Smooth muscle cell (in vitro differentiated cells): ENCODE results near the gene MAP3K6. TPM values are rescaled to one million over a fixed set of nuclear protein-coding genes. Genes with fewer than 3 reads are reported as not detected.
A peak's percentile ranks its signal among the peaks of the same experiment; 100 is the strongest.
"Not testable (repeated sequence)": the region's sequence is repeated elsewhere in the genome, so short reads cannot be mapped to it uniquely, and the experiment has no call there.

Experiments
- DNase-seq: peaks from one replicate; lab custom pipeline; 2025; ENCODE audit not compliant: unreplicated experiment; lab: John Stamatoyannopoulos, UW
- H2AFZ ChIP-seq: fragments of 200-600 bp; sonication (generic); 2 replicates; pipeline ENCODE4 v1.6.0; 2016; ENCODE audit warnings: antibody characterized with exemption, low read depth, mild to moderate bottlenecking
- H3F3A ChIP-seq: fragments of 200-600 bp; sonication (generic); 2 replicates; pipeline ENCODE4 v1.6.0; 2017; ENCODE audit warnings: antibody characterized with exemption, low read depth
- H3K27ac ChIP-seq: fragments of 200-600 bp; sonication (generic); 2 replicates; pipeline ENCODE4 v1.5.1; 2016; ENCODE audit warnings: low read depth, mild to moderate bottlenecking
- H3K27me3 ChIP-seq: fragments of 200-600 bp; sonication (generic); 2 replicates; pipeline ENCODE4 v1.6.1; 2016; ENCODE audit warnings: low read depth, mild to moderate bottlenecking
- H3K36me3 ChIP-seq: fragments of 200-600 bp; sonication (generic); 2 replicates; pipeline ENCODE4 v1.5.1; 2016; ENCODE audit warnings: low read depth
- H3K4me1 ChIP-seq: fragments of 200-600 bp; sonication (generic); 2 replicates; pipeline ENCODE4 v1.5.1; 2016; ENCODE audit warnings: low read depth
- H3K4me2 ChIP-seq: fragments of 200-600 bp; sonication (generic); 2 replicates; pipeline ENCODE4 v1.6.0; 2016; ENCODE audit warnings: mild to moderate bottlenecking
- H3K4me3 ChIP-seq: fragments of 200-600 bp; sonication (generic); 2 replicates; pipeline ENCODE4 v1.5.1; 2016; ENCODE audit warnings: mild to moderate bottlenecking
- H3K79me2 ChIP-seq: fragments of 200-600 bp; sonication (generic); 2 replicates; pipeline ENCODE4 v1.6.0; 2016; ENCODE audit warnings: low read depth, mild to moderate bottlenecking
- H3K9ac ChIP-seq: fragments of 200-600 bp; sonication (generic); 2 replicates; pipeline ENCODE4 v1.6.0; 2016; ENCODE audit warnings: low read depth
- H3K9me3 ChIP-seq: fragments of 200-600 bp; sonication (generic); replicated peaks from 2 replicates; pipeline ENCODE4 v1.5.1; 2016; ENCODE audit warnings: low read depth
- H4K20me1 ChIP-seq: fragments of 200-600 bp; sonication (generic); 2 replicates; pipeline ENCODE4 v1.6.0; 2016; ENCODE audit warnings: low read depth
- CTCF ChIP-seq: fragments of 200-600 bp; sonication (generic); IDR thresholded peaks from 2 replicates; pipeline ENCODE4 v1.5.1; 2017; ENCODE audit warnings: borderline replicate concordance, mild to moderate bottlenecking, antibody characterized with exemption; ENCODE audit not compliant: insufficient read depth, poor library complexity, severe bottlenecking
- WGBS: methylation state at CpG from one replicate; pipeline ENCODE4 v1.1.7; 2016; ENCODE audit warnings: low lambda C conversion rate; 5-methylcytosine and 5-hydroxymethylcytosine counted together
- polyA plus RNA-seq: library from polyadenylated mRNA; unstranded; fragments of >200 nt; fragmentation: Nextera tagmentation; extraction: Ambion mirVana; gene quantifications from 2 replicates; pipeline ENCODE4 v1.2.1, GENCODE V29; 2016
- total RNA-seq: library from RNA; depleted of rRNA; stranded (reverse); fragments of >200 nt; gene quantifications from 2 replicates; pipeline ENCODE4 v1.2.3, GENCODE V29; 2014

MAP3K6 gene
- total and polyA plus RNA-seq, 2 experiments from 2014 or later, result 14.1 to 29.0 TPM

- no peaks in the 10 kb centered on the region for H3K9me3 ChIP-seq
- no peaks in the 10 kb centered on the region for H4K20me1 ChIP-seq
- no peak overlapping the region for H3K9ac ChIP-seq
- no peak overlapping the region for H2AFZ ChIP-seq
- peaks cover 12% of the 10 kb centered on the region for H3K36me3 ChIP-seq
- 93% methylated on average over 4 of the region's 4 CpGs for WGBS
- TF ChIP-seq CTCF, result no peak
- no peaks in the 10 kb centered on the region for H3K4me1 ChIP-seq
- DNase-seq, result no peak
- H3K79me2 ChIP-seq, result peaks cover 6% of the 10 kb centered on the region
- H3F3A ChIP-seq, result no peaks in the 10 kb centered on the region
- H3K27ac ChIP-seq, result no peak overlapping the region
- H3K4me2 ChIP-seq, result no peak overlapping the region
- no peak overlapping the region for H3K4me3 ChIP-seq
- H3K27me3 ChIP-seq, result no peaks in the 10 kb centered on the region
These were observed 45.7 kb upstream of the MAP3K6 start for GRCh38 chr1:27412502-27412901.

- H3K27me3 ChIP-seq, result no peaks in the 10 kb centered on the region
- no peak for DNase-seq
- peaks cover 13% of the 10 kb centered on the region for H3K4me1 ChIP-seq
- H3F3A ChIP-seq, result peaks cover 3% of the 10 kb centered on the region
- H3K79me2 ChIP-seq, result peaks cover 3% of the 10 kb centered on the region
- H4K20me1 ChIP-seq, result no peaks in the 10 kb centered on the region
- H3K9me3 ChIP-seq, result no peaks in the 10 kb centered on the region
- no peak overlapping the region for H3K27ac ChIP-seq
- H3K4me2 ChIP-seq, result no peak overlapping the region
- H3K9ac ChIP-seq, result no peak overlapping the region
- 86% methylated on average over 2 of the region's 2 CpGs for WGBS
- H3K36me3 ChIP-seq, result peaks cover 12% of the 10 kb centered on the region
- no peak overlapping the region for H2AFZ ChIP-seq
- no peak overlapping the region for H3K4me3 ChIP-seq
- TF ChIP-seq CTCF, result no peak
These were observed 43.9 kb upstream of the MAP3K6 start for GRCh38 chr1:27410709-27411108.

GRCh38 chr1:27409669-27410068 is 42.9 kb upstream of the MAP3K6 start:
- H3K4me2 ChIP-seq, result no peak overlapping the region
- no peaks in the 10 kb centered on the region for H3K79me2 ChIP-seq
- no peak overlapping the region for H3K27ac ChIP-seq
- H3K4me3 ChIP-seq, result no peak overlapping the region
- DNase-seq, result no peak
- H3K27me3 ChIP-seq, result no peaks in the 10 kb centered on the region
- TF ChIP-seq CTCF, result no peak
- H3K9me3 ChIP-seq, result no peaks in the 10 kb centered on the region
- 98% methylated on average over 8 of the region's 11 CpGs for WGBS
- peaks cover 5% of the 10 kb centered on the region for H3F3A ChIP-seq
- peaks cover 22% of the 10 kb centered on the region for H3K4me1 ChIP-seq
- H4K20me1 ChIP-seq, result no peaks in the 10 kb centered on the region
- no peak overlapping the region for H3K9ac ChIP-seq
- H3K36me3 ChIP-seq, result peaks cover 8% of the 10 kb centered on the region
- no peak overlapping the region for H2AFZ ChIP-seq

GRCh38 chr1:27408151-27408550 is 41.4 kb upstream of the MAP3K6 start:
- Histone ChIP-seq H3K4me2 (no peak overlapping the region), H3K9me3 (no peaks in the 10 kb centered on the region), H3K36me3 (peaks cover 7% of the 10 kb centered on the region), H3F3A (peaks cover 8% of the 10 kb centered on the region), H3K27ac (no peak overlapping the region), H3K9ac (no peak overlapping the region), H3K79me2 (no peaks in the 10 kb centered on the region), H3K4me1 (peaks cover 33% of the 10 kb centered on the region), H2AFZ (no peak overlapping the region), H4K20me1 (no peaks in the 10 kb centered on the region), H3K27me3 (no peaks in the 10 kb centered on the region), H3K4me3 (no peak overlapping the region)
- no peak for TF ChIP-seq CTCF
- whole genome bisulfite sequencing, result 92% methylated on average over 9 of the region's 9 CpGs
- no peak for DNase-seq

GRCh38 chr1:27406791-27407190 is 40.0 kb upstream of the MAP3K6 start:
- H3K36me3 ChIP-seq, H3K79me2 ChIP-seq, H4K20me1 ChIP-seq, H3F3A ChIP-seq, DNase-seq, H3K27me3 ChIP-seq, H3K4me3 ChIP-seq, H3K9me3 ChIP-seq, H3K9ac ChIP-seq, H3K4me2 ChIP-seq, H2AFZ ChIP-seq: not testable (repeated sequence)
- Histone ChIP-seq H3K4me1 (peaks cover 36% of the 10 kb centered on the region), H3K27ac (peak overlapping the region; percentile 35)
- WGBS, result 98% methylated on average over 2 of the region's 2 CpGs
